ENCODE data around the gene KRT16. TPM values are rescaled to one million over a fixed set of nuclear protein-coding genes. Genes with fewer than 3 reads are reported as not detected.
"Not testable (repeated sequence)": the region's sequence is repeated elsewhere in the genome, so short reads cannot be mapped to it uniquely, and the experiment has no call there.

Gene KRT16
- total and polyA plus RNA-seq, 2 donors (not counting 1 experiment from before 2014, with no cell fraction given), result not detected

DNA sequence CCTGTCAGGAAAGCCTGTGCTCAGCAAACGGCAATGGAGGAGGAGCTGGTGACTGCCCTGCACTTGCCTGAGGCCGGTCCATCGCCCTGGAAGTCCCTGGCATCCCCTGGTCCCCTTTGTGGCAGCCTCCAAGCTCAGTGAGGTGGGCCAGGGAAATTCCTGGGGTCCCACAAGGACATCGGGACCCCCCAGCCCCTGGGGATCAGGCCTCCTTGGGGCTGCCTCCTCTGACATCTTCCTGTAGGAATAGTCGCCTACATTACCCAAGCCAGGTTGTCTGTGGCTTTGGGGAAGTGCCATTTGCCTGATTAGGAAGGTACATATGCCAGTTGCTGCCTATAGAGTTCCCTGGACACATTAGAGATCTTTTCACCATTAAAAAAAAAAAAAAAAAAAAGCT is 33.6 kb downstream of the KRT16 start:
- 94% methylated on average over 3 of the region's 5 CpGs for WGBS (ENCODE audit: insufficient coverage)
- no peaks in the 10 kb centered on the region for H3K4me1 Mint-ChIP-seq
- POLR2A ChIA-PET, result no interaction called here
- no peak overlapping the region for H3K4me3 Mint-ChIP-seq
- H3K9ac ChIP-seq (ENCODE audit: low read length), result no peak overlapping the region
- peaks cover 0 to 30% (median 10%) of the 10 kb centered on the region in 4 experiments for H3K27me3 ChIP-seq (replicated peaks in 1 of 4; ENCODE audit: control extremely low read depth in 1 of 4, control insufficient read depth in 3 of 4, insufficient read depth in 4 of 4, low read length in 3 of 4)
- DNase-seq, result no peak
- peaks cover 50% of the 10 kb centered on the region for H3K27me3 Mint-ChIP-seq
- H3K9me3 ChIP-seq (ENCODE audit: control extremely low read depth in 1 of 3, control insufficient read depth in 2 of 3, insufficient read depth in 1 of 3, low read length in 2 of 3), result peaks cover 0 to 10% (median 0%) of the 10 kb centered on the region in 3 donors
- no peak overlapping the region for H2AFZ ChIP-seq (ENCODE audit: insufficient read depth, low read depth, low read length, poor library complexity, severe bottlenecking)
- no peaks in the 10 kb centered on the region for H3K36me3 ChIP-seq (replicated peaks in 1 of 2; ENCODE audit: control extremely low read depth in 1 of 2, control insufficient read depth in 1 of 2, extremely low read depth in 1 of 2, insufficient read depth in 2 of 2, low read length in 1 of 2)
- H4K20me1 ChIP-seq (ENCODE audit: control insufficient read depth, insufficient read depth, low read length, poor library complexity, severe bottlenecking), result no peaks in the 10 kb centered on the region
- no peak for TF ChIP-seq EZH2 (IDR thresholded peaks at IDR 0.05; ENCODE audit: borderline replicate concordance, insufficient read depth, low read depth, low read length, poor library complexity, severe bottlenecking)
- no peak for TF ChIP-seq CTCF (IDR thresholded peaks at IDR 0.05)
- no peaks in the 10 kb centered on the region for H3K4me1 ChIP-seq (ENCODE audit: control insufficient read depth in 2 of 2, insufficient read depth in 2 of 2, low read length in 2 of 2)
- no peaks in the 10 kb centered on the region for H3K9me3 Mint-ChIP-seq (ENCODE audit: insufficient read depth)
- no peaks in the 10 kb centered on the region for H3K79me2 ChIP-seq (ENCODE audit: control insufficient read depth, insufficient read depth, low read length)
- no peak overlapping the region for H3K27ac Mint-ChIP-seq
- no peak overlapping the region for H3K4me2 ChIP-seq (replicated peaks; ENCODE audit: low read depth, low read length, poor library complexity, severe bottlenecking)
- H3K4me3 ChIP-seq (ENCODE audit: control extremely low read depth in 1 of 5, extremely low read depth in 1 of 5, insufficient read depth in 1 of 5, low read depth in 2 of 5, low read length in 4 of 5), result no peak overlapping the region
- intact Hi-C loops (cut with micrococcal nuclease), result no loop called here
- CTCF ChIA-PET, result interaction anchor here (0.8 kb wide), 1 partner anchor 9 kb away, joined by 3 read pairs; no protein-coding TSS in a partner anchor
- ATAC-seq (ENCODE audit: low read depth), result no peak
- H3K27ac ChIP-seq (ENCODE audit: low read length in 2 of 2), result no peak overlapping the region

DNA sequence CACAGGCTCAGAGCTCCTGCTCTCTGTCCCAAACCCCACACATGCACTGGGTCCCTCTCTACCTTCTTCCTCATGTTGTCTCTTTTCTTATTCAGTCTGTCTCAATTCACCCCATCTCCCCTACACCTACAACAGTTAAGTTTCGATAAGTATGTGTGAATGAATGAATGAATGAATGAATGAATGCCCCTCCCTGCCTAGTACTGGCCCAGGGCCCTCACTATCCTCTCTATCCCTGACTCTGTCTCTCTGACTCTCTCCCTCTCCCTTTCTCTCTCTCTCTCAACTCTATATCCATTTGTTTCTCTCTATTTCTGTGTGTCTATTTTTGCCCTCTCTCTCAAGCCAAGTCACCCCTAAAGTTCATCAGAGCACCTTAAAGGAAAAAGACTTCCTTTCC is 34.0 kb downstream of the KRT16 start:
- Histone ChIP-seq H4K20me1 (ENCODE audit: control insufficient read depth, insufficient read depth, low read length, poor library complexity, severe bottlenecking) (no peaks in the 10 kb centered on the region), H2AFZ (ENCODE audit: insufficient read depth, low read depth, low read length, poor library complexity, severe bottlenecking) (no peak overlapping the region), H3K4me1 (ENCODE audit: control insufficient read depth in 2 of 2, insufficient read depth in 2 of 2, low read length in 2 of 2) (no peaks in the 10 kb centered on the region), H3K9ac (ENCODE audit: low read length) (no peak overlapping the region), H3K36me3 (replicated peaks in 1 of 2; ENCODE audit: control extremely low read depth in 1 of 2, control insufficient read depth in 1 of 2, extremely low read depth in 1 of 2, insufficient read depth in 2 of 2, low read length in 1 of 2) (no peaks in the 10 kb centered on the region), H3K4me3 (ENCODE audit: control extremely low read depth in 1 of 5, extremely low read depth in 1 of 5, insufficient read depth in 1 of 5, low read depth in 2 of 5, low read length in 4 of 5) (no peak overlapping the region), H3K4me2 (replicated peaks; ENCODE audit: low read depth, low read length, poor library complexity, severe bottlenecking) (no peak overlapping the region), H3K9me3 (ENCODE audit: control extremely low read depth in 1 of 3, control insufficient read depth in 2 of 3, insufficient read depth in 1 of 3, low read length in 2 of 3) (peaks cover 0 to 10% (median 0%) of the 10 kb centered on the region in 3 donors), H3K27me3 (replicated peaks in 1 of 4; ENCODE audit: control extremely low read depth in 1 of 4, control insufficient read depth in 3 of 4, insufficient read depth in 4 of 4, low read length in 3 of 4) (peaks cover 0 to 33% (median 10%) of the 10 kb centered on the region in 4 experiments), H3K79me2 (ENCODE audit: control insufficient read depth, insufficient read depth, low read length) (no peaks in the 10 kb centered on the region), H3K27ac (ENCODE audit: low read length in 2 of 2) (no peak overlapping the region)
- H3K27ac Mint-ChIP-seq, result no peak overlapping the region
- H3K27me3 Mint-ChIP-seq, result peaks cover 48% of the 10 kb centered on the region
- no peak for TF ChIP-seq EZH2 (IDR thresholded peaks at IDR 0.05; ENCODE audit: borderline replicate concordance, insufficient read depth, low read depth, low read length, poor library complexity, severe bottlenecking)
- no peak for TF ChIP-seq CTCF (IDR thresholded peaks at IDR 0.05)
- no peaks in the 10 kb centered on the region for H3K9me3 Mint-ChIP-seq (ENCODE audit: insufficient read depth)
- no peak overlapping the region for H3K4me3 Mint-ChIP-seq
- ChIA-PET CTCF (interaction anchor here (0.8 kb wide), 1 partner anchor 9 kb away, joined by 3 read pairs; no protein-coding TSS in a partner anchor), POLR2A (no interaction called here)
- intact Hi-C loops (cut with micrococcal nuclease), result no loop called here
- no peaks in the 10 kb centered on the region for H3K4me1 Mint-ChIP-seq
- no CpG with 5 or more reads among the region's 1 CpG for WGBS (ENCODE audit: insufficient coverage)
- no peak for DNase-seq
- ATAC-seq (ENCODE audit: low read depth), result no peak

GRCh38 chr17:41576740-41577139 is 35.8 kb downstream of the KRT16 start:
- H3K4me2 ChIP-seq (replicated peaks; ENCODE audit: low read depth, low read length, poor library complexity, severe bottlenecking); H4K20me1 ChIP-seq (ENCODE audit: control insufficient read depth, insufficient read depth, low read length, poor library complexity, severe bottlenecking); H3K36me3 ChIP-seq (replicated peaks in 1 of 2; ENCODE audit: control extremely low read depth in 1 of 2, control insufficient read depth in 1 of 2, extremely low read depth in 1 of 2, insufficient read depth in 2 of 2, low read length in 1 of 2); H3K4me1 Mint-ChIP-seq; H3K9me3 Mint-ChIP-seq (ENCODE audit: insufficient read depth); H3K79me2 ChIP-seq (ENCODE audit: control insufficient read depth, insufficient read depth, low read length); H3K9ac ChIP-seq (ENCODE audit: low read length); POLR2A ChIA-PET; ATAC-seq (ENCODE audit: low read depth); intact Hi-C loops (cut with micrococcal nuclease); H3K4me3 Mint-ChIP-seq; H3K4me1 ChIP-seq (ENCODE audit: control insufficient read depth in 2 of 2, insufficient read depth in 2 of 2, low read length in 2 of 2); H2AFZ ChIP-seq (ENCODE audit: insufficient read depth, low read depth, low read length, poor library complexity, severe bottlenecking); CTCF ChIA-PET; DNase-seq; H3K9me3 ChIP-seq (ENCODE audit: control extremely low read depth in 1 of 3, control insufficient read depth in 2 of 3, insufficient read depth in 1 of 3, low read length in 2 of 3); H3K27ac Mint-ChIP-seq; H3K4me3 ChIP-seq (ENCODE audit: control extremely low read depth in 1 of 5, extremely low read depth in 1 of 5, insufficient read depth in 1 of 5, low read depth in 2 of 5, low read length in 4 of 5); H3K27ac ChIP-seq (ENCODE audit: low read length in 2 of 2): not testable (repeated sequence)
- WGBS (ENCODE audit: insufficient coverage), result 100% methylated on average over 2 of the region's 4 CpGs
- peaks cover 0 to 48% (median 12%) of the 10 kb centered on the region in 4 experiments for H3K27me3 ChIP-seq (replicated peaks in 1 of 4; ENCODE audit: control extremely low read depth in 1 of 4, control insufficient read depth in 3 of 4, insufficient read depth in 4 of 4, low read length in 3 of 4)
- peaks cover 46% of the 10 kb centered on the region for H3K27me3 Mint-ChIP-seq

Measured in B cell (primary cell).